HG03457 (cell line): ENCODE data around the gene UPK3BL2.
"Not testable (repeated sequence)": the region's sequence is repeated elsewhere in the genome, so short reads cannot be mapped to it uniquely, and the experiment has no call there.

Experiments used
- ATAC-seq: cut with Tn5 transposase; IDR thresholded peaks from one replicate; pipeline ENCODE4 v1.9.1; 2021; ENCODE audit warnings: moderate number of reproducible peaks; ENCODE audit not compliant: unreplicated experiment

The UPK3BL2 gene

GRCh38 chr7:102494473-102495149, 48.9 kb downstream of the UPK3BL2 start:
- peak; percentile 48 for ATAC-seq

- ATAC-seq: peak; percentile 6
These were observed 49.5 kb downstream of the UPK3BL2 start for GRCh38 chr7:102494026-102494425.

- ATAC-seq: not testable (repeated sequence)
These were observed 50.1 kb downstream of the UPK3BL2 start for GRCh38 chr7:102493220-102493935.

GRCh38 chr7:102490529-102491075, 52.9 kb downstream of the UPK3BL2 start:
- ATAC-seq: not testable (repeated sequence)
